Effector CD8-positive, alpha-beta T cell (primary cell): Measurements from ENCODE around the gene SART3.

Experiments
- DNase-seq: peaks from one replicate; lab custom pipeline; 2025; lab: John Stamatoyannopoulos, UW
- total RNA-seq, 4 experiments: gene quantifications; one replicate each; lab custom pipeline; 2026; lab: John Stamatoyannopoulos, UW

Gene SART3
- total RNA-seq, result 156 to 209 (median 177) reads per million in 4 experiments

- peak; percentile 67 for DNase-seq
These were observed at the start of gene SART3 for GRCh38 chr12:108560752-108561719. TSS of gene SART3 (minus strand) at chr12:108561173. CDS start at chr12:108561154, 19 bp downstream.

- no peak for DNase-seq
These were observed 49.4 kb upstream of the SART3 start for GRCh38 chr12:108610336-108610815.

- no peak for DNase-seq
These were observed 48.8 kb upstream of the SART3 start for GRCh38 chr12:108609537-108610335.

- no peak for DNase-seq
These were observed 47.6 kb upstream of the SART3 start for GRCh38 chr12:108608616-108609015.

- no peak for DNase-seq
These were observed 47.1 kb upstream of the SART3 start for GRCh38 chr12:108607981-108608600.

- no peak for DNase-seq
These were observed 45.5 kb upstream of the SART3 start for GRCh38 chr12:108606492-108606891.

- DNase-seq, result no peak
These were observed 44.9 kb upstream of the SART3 start for GRCh38 chr12:108605690-108606406.

GRCh38 chr12:108605000-108605689 is 44.2 kb upstream of the SART3 start:
- no peak for DNase-seq

GRCh38 chr12:108604208-108604941 is 43.4 kb upstream of the SART3 start:
- no peak for DNase-seq

GRCh38 chr12:108603743-108604142 is 42.8 kb upstream of the SART3 start:
- no peak for DNase-seq

- no peak for DNase-seq
These were observed 42.2 kb upstream of the SART3 start for GRCh38 chr12:108602976-108603704.

GRCh38 chr12:108602209-108602705 is 41.3 kb upstream of the SART3 start:
- DNase-seq, result no peak

- no peak for DNase-seq
These were observed 39.7 kb upstream of the SART3 start for GRCh38 chr12:108600702-108601007.

GRCh38 chr12:108599948-108600701 is 39.2 kb upstream of the SART3 start:
- DNase-seq, result no peak

GRCh38 chr12:108599541-108599940 is 38.6 kb upstream of the SART3 start:
- DNase-seq, result no peak

- DNase-seq, result no peak
These were observed 37.7 kb upstream of the SART3 start for GRCh38 chr12:108598553-108599250.

GRCh38 chr12:108597559-108598471 is 36.8 kb upstream of the SART3 start, which contains the start of gene TMEM119:
TSS of gene TMEM119 (minus strand) at chr12:108598084. CDS start at chr12:108592383, 5,701 bp downstream.
- no peak for DNase-seq
